PFSK-1 (cell line): ENCODE data around the gene LNX1.

Experiments
- FOXP2 ChIP-seq: optimal IDR thresholded peaks from 2 replicates; pipeline ENCODE3; 2011; ENCODE audit warnings: borderline replicate concordance, control low read depth, inconsistent platforms; ENCODE audit not compliant: insufficient read depth; ENCODE audit errors: extremely low read length, extremely low read depth
- POLR2AphosphoS5 ChIP-seq: IDR thresholded peaks from 2 replicates; pipeline ENCODE4 v1.6.1; 2012; ENCODE audit warnings: low read depth, mild to moderate bottlenecking, control low read depth, low read length, moderate library complexity
- SIN3A ChIP-seq: IDR thresholded peaks from 2 replicates; pipeline ENCODE4 v1.6.1; 2012; ENCODE audit warnings: mild to moderate bottlenecking, low read length, moderate library complexity, borderline replicate concordance; ENCODE audit not compliant: insufficient read depth
- TAF1 ChIP-seq: IDR thresholded peaks from 2 replicates; pipeline ENCODE4 v1.6.1; 2012; ENCODE audit warnings: low read length, control low read depth, borderline replicate concordance; ENCODE audit not compliant: insufficient read depth
- TF ChIP-seq, protein P1 (sequence below), 2 experiments: IDR thresholded peaks; 2 replicates each; pipeline versions ENCODE4 v1.6.1 to v1.8.0; 2011 to 2012; ENCODE audit warnings: low read depth in 2 of 2, low read length in 2 of 2, control low read depth in 1 of 2, inconsistent platforms in 1 of 2, mild to moderate bottlenecking in 1 of 2, moderate library complexity in 1 of 2; ENCODE audit not compliant: insufficient read depth in 1 of 2

- TF ChIP-seq, protein P1, sequence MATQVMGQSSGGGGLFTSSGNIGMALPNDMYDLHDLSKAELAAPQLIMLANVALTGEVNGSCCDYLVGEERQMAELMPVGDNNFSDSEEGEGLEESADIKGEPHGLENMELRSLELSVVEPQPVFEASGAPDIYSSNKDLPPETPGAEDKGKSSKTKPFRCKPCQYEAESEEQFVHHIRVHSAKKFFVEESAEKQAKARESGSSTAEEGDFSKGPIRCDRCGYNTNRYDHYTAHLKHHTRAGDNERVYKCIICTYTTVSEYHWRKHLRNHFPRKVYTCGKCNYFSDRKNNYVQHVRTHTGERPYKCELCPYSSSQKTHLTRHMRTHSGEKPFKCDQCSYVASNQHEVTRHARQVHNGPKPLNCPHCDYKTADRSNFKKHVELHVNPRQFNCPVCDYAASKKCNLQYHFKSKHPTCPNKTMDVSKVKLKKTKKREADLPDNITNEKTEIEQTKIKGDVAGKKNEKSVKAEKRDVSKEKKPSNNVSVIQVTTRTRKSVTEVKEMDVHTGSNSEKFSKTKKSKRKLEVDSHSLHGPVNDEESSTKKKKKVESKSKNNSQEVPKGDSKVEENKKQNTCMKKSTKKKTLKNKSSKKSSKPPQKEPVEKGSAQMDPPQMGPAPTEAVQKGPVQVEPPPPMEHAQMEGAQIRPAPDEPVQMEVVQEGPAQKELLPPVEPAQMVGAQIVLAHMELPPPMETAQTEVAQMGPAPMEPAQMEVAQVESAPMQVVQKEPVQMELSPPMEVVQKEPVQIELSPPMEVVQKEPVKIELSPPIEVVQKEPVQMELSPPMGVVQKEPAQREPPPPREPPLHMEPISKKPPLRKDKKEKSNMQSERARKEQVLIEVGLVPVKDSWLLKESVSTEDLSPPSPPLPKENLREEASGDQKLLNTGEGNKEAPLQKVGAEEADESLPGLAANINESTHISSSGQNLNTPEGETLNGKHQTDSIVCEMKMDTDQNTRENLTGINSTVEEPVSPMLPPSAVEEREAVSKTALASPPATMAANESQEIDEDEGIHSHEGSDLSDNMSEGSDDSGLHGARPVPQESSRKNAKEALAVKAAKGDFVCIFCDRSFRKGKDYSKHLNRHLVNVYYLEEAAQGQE (IDR thresholded peaks at IDR 0.05; ENCODE audit: insufficient read depth in 1 of 2, low read depth in 2 of 2, low read length in 2 of 2) = no peak
- TF ChIP-seq POLR2AphosphoS5 = no peak
- TF ChIP-seq SIN3A = no peak
- no peak for TF ChIP-seq TAF1
- TF ChIP-seq FOXP2 = no peak
Observed at GRCh38 chr4:53637348-53637747, 46.1 kb upstream of the LNX1 start.
